ENCODE data around the gene CACNA1C.

Gene CACNA1C

DNA sequence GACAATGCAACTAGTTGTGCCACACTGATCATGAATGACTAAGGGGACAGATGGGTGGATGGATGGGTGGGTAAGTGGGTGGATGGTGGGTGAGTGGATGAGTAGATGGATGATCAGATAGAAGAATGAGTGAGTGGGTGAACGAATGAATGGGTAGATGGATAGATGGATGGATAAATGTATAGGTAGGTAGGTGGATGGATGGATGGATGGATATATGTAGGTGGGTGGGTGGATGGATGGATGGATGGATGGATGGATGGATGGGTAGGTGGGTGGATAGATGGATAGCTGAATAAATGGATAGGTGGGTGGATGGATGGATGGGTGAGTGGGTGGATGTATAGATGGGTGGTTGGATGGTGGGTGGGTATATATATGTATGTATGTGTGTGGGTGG is 393.2 kb downstream of the CACNA1C start:
- TF ChIP-seq GATA2 (IDR thresholded peaks at IDR 0.05; ENCODE audit: low read depth, low read length) = no peak

GRCh38 chr12:2447861-2448260 is 395.1 kb downstream of the CACNA1C start:
- TF ChIP-seq GATA2 (IDR thresholded peaks at IDR 0.05; ENCODE audit: low read depth, low read length) = no peak
- no peak for TF ChIP-seq GATA3 (IDR thresholded peaks at IDR 0.05; ENCODE audit: low read depth, low read length)

DNA sequence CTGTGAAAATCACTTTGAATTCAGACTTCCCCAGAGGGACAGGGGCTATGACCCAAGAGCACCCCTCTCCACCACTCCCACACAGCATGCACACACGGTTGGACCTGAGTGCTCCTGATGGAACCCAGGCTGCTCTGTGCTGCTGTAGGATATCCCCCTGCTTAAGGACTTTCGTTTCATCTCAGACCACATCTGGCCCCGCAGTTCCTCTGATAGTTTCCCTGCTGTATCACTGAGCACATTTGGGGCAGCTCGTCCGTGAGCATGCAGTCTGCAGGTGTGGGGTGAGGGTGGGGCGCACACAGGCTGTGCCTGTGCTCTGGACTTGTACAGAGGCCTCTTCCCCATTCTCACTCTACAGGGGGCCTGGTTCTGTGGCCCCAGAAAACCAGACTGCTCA is 396.8 kb downstream of the CACNA1C start:
- TF ChIP-seq GATA3 (IDR thresholded peaks at IDR 0.05; ENCODE audit: low read depth, low read length) (no peak), GATA2 (IDR thresholded peaks at IDR 0.05; ENCODE audit: low read depth, low read length) (no peak)

GRCh38 chr12:2450553-2450952 is 397.8 kb downstream of the CACNA1C start:
- TF ChIP-seq GATA2 (IDR thresholded peaks at IDR 0.05; ENCODE audit: low read depth, low read length) = no peak
- no peak for TF ChIP-seq GATA3 (IDR thresholded peaks at IDR 0.05; ENCODE audit: low read depth, low read length)

DNA sequence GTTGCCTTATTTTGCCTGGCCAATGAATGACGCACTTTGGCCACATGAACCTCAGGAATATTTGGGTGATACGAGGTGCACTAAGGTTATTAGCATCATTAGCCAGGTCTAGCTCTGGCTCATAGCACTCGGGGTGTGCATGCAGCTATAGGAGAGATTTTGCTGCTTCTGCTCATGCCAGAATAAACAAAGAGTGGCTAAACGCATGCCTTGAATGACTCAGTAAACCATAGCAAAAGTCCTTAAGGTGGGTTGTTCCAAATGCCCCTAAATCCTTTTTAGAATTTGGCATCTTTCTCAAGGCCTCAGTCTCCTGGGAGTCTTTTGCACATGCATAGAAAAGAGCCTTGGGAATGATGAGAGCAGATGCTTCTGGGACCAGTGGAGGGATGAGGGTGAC is 398.2 kb downstream of the CACNA1C start:
- TF ChIP-seq GATA2 (IDR thresholded peaks at IDR 0.05; ENCODE audit: low read depth, low read length) = no peak

DNA sequence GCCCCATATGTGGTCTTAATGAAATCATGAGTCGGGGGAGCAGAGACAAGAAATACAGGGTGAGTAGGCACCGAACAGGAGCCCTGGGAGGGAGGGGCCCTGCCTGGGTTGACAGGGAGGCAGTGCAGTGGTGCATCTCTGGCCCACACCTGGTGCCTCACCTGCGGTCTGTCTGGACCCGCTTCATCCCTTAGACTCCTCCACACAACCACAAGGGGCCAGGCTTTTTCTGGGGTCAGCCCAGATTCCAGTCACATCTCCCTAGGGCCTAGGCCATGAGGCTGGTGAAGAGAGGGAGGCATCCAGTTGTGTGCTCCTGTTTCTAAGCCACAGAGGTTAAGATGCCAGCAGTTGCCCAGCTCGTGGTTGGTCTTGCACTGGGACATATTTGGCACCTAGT is 398.7 kb downstream of the CACNA1C start:
- no peak for TF ChIP-seq GATA3 (IDR thresholded peaks at IDR 0.05; ENCODE audit: low read depth, low read length)
- TF ChIP-seq GATA2 (IDR thresholded peaks at IDR 0.05; ENCODE audit: low read depth, low read length) = no peak

DNA sequence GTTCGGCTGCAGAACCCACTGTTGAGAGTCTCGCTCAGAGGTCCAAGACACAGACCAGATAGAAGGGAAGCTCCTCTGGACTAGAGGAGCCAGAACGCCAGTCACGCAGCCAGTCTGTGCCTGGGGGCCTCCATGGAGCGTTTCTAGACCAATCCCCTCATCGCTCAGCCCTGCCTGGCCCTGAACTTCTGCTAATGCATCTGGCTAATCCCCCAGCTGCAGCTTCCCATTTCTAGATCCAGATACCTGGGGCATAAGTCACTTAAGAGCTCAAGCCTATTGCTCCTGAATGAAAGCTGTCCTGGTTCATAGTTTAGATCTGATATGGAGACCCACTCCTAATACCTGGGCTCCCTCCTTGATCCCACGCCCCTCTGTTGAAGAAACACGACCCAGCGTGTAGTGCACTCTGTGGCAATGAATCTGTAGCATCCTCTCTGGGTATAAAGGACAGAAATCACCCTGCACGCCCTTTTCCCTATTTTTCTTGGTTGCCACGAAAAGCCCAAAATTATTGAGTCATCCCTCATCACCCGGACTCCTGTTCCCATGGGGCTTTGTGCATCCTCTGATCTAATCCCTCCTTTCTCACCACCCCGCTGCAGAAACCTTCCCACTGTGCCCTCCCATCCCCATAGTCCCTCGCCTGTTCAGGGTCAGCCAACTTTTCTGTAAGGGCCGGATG is 400.4 kb downstream of the CACNA1C start:
- no peak for TF ChIP-seq GATA3 (IDR thresholded peaks at IDR 0.05; ENCODE audit: low read depth, low read length)
- TF ChIP-seq GATA2 (IDR thresholded peaks at IDR 0.05; ENCODE audit: low read depth, low read length) = no peak

GRCh38 chr12:2453761-2454090 is 400.9 kb downstream of the CACNA1C start:
- TF ChIP-seq GATA2 (IDR thresholded peaks at IDR 0.05; ENCODE audit: low read depth, low read length) = no peak
- no peak for TF ChIP-seq GATA3 (IDR thresholded peaks at IDR 0.05; ENCODE audit: low read depth, low read length)

- TF ChIP-seq GATA3 (IDR thresholded peaks at IDR 0.05; ENCODE audit: low read depth, low read length) (no peak), GATA2 (IDR thresholded peaks at IDR 0.05; ENCODE audit: low read depth, low read length) (no peak)
Observed at GRCh38 chr12:2454601-2455177, 401.9 kb downstream of the CACNA1C start.

GRCh38 chr12:2455410-2455809 is 402.6 kb downstream of the CACNA1C start:
- TF ChIP-seq GATA3 (IDR thresholded peaks at IDR 0.05; ENCODE audit: low read depth, low read length) (no peak), GATA2 (IDR thresholded peaks at IDR 0.05; ENCODE audit: low read depth, low read length) (no peak)

- TF ChIP-seq GATA2 (IDR thresholded peaks at IDR 0.05; ENCODE audit: low read depth, low read length) (no peak), GATA3 (IDR thresholded peaks at IDR 0.05; ENCODE audit: low read depth, low read length) (no peak)
Observed at GRCh38 chr12:2456122-2456812, 403.5 kb downstream of the CACNA1C start.

- no peak for TF ChIP-seq GATA2 (IDR thresholded peaks at IDR 0.05; ENCODE audit: low read depth, low read length)
- TF ChIP-seq GATA3 (IDR thresholded peaks at IDR 0.05; ENCODE audit: low read depth, low read length) = no peak
Observed at GRCh38 chr12:2456813-2457186, 404.0 kb downstream of the CACNA1C start.

DNA sequence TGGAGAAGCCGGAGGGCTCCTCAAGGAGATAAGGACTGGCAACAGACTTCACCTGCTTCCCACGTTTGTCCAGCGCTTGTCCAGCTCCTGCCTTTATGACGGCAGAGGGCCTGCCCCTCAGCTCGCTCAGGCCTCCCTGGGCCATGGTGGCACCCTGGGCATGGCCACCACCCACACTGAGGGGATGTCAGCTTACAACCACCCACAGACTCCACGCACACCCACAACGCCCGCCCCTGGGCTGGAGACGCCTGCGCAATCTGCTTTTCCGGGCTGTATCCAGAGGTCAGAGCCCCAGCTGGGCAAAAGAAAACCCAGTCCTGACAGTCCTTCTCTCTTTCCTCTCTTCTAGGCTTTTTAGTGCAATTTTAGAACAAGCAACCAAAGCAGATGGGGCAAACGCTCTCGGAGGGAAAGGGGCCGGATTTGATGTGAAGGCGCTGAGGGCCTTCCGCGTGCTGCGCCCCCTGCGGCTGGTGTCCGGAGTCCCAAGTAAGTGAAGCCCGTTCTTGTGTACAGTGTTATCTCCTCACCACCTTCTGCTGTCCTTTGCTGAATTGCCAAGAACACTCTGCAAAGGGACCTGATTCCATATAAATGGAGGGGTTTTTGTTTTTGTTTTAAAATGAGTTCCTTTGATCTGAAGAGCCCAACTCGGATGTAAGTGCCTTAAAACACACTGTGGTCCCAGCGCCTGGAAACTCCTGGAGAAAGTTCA is 404.6 kb downstream of the CACNA1C start:
- TF ChIP-seq GATA3 (IDR thresholded peaks at IDR 0.05; ENCODE audit: low read depth, low read length) = no peak
- TF ChIP-seq GATA2 (IDR thresholded peaks at IDR 0.05; ENCODE audit: low read depth, low read length) = no peak

- TF ChIP-seq GATA2 (IDR thresholded peaks at IDR 0.05; ENCODE audit: low read depth, low read length) (no peak), GATA3 (IDR thresholded peaks at IDR 0.05; ENCODE audit: low read depth, low read length) (no peak)
Observed at GRCh38 chr12:2457933-2458414, 405.2 kb downstream of the CACNA1C start.
